Right ventricle myocardium inferior (tissue), 1 donor: Measurements from ENCODE around the gene DCHS2. TPM values are rescaled to one million over a fixed set of nuclear protein-coding genes. Genes with fewer than 3 reads are reported as not detected.

Experiments
- ATAC-seq: fragments of 200-7000 bp; cut with Tn5 transposase; one replicate; pipeline ENCODE4 v1.9.1; 2020; ENCODE audit warnings: mild to moderate bottlenecking, moderate library complexity
- DNase-seq: peaks from one replicate; pipeline ENCODE4 v3.0.0; 2021; ENCODE audit errors: missing footprints
- intact Hi-C: fragments of 100-400 bp; cut with DNase I; formaldehyde crosslinking; loops from one replicate; pipeline ENCODE4 v1.11.0; 2022
- long read RNA-seq: library from polyadenylated mRNA; unstranded; transcript quantifications from one replicate; pipeline ENCODE4 v2.0.0, GENCODE V29; 2021
- total RNA-seq: library from RNA; stranded (reverse); fragmentation: NEBNext Ultra II Directional; extraction: Animal tissue kit (Norgen Biotek cat#: 25700); gene quantifications from one replicate; pipeline ENCODE4 v1.2.1, GENCODE V29; 2021
- donor health status: DM: no; HTN: yes; CAD: no; lungs with severe emphysema.

The DCHS2 gene, protein sequence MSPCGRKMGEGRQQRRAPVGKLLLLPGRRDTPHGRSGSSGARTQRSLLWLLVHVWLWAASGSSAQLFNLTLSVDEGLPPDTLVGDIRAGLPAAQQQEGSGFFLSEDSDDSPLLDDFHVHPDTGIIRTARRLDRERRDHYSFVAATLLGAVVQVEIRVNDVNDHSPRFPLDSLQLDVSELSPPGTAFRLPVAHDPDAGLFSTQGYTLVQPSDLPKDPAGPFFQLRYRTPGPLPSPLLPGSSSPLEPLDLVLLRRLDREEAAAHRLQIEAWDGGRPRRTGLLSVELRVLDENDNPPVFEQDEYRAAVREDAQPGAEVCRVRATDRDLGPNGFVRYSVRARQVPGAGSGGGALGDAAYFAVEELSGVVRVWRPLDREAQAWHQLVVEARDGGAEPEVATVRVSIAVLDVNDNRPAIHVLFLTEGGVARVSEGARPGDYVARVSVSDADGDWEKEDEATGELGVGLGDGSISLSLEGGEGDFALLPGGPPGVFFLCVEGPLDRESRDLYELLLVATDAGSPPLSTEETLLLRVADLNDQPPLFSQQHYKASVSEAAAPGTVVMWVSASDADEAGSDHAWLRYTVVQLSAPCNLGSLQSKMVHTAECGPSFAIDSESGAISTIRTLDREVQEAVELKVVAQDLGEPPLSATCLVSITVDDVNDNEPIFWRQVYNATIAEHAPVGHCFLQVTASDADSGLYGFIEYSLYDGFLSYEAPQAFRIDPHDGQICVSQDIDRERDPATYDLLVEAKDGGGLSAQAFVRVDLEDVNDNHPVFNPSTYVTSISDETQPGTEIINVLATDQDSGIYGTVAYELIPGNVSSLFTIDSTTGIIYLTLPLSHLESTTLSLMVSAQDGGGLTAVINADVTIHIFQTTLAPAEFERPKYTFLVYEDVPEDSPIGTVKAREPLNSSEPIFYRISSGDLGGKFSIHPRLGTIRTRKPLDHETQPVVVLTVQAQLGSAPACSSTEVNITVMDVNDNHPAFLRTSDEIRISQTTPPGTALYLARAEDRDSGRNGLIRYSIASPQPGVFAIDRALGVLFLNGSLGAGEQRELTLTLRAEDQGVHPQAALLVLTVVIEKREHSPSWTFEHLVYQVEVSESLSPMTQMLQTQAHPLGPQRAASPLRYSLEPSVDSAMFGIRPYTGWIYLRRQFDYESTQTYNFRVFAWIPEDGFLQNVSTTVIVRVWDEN (N-terminal part only)
- not detected for total RNA-seq
- long read RNA-seq = 0 reads

DNA sequence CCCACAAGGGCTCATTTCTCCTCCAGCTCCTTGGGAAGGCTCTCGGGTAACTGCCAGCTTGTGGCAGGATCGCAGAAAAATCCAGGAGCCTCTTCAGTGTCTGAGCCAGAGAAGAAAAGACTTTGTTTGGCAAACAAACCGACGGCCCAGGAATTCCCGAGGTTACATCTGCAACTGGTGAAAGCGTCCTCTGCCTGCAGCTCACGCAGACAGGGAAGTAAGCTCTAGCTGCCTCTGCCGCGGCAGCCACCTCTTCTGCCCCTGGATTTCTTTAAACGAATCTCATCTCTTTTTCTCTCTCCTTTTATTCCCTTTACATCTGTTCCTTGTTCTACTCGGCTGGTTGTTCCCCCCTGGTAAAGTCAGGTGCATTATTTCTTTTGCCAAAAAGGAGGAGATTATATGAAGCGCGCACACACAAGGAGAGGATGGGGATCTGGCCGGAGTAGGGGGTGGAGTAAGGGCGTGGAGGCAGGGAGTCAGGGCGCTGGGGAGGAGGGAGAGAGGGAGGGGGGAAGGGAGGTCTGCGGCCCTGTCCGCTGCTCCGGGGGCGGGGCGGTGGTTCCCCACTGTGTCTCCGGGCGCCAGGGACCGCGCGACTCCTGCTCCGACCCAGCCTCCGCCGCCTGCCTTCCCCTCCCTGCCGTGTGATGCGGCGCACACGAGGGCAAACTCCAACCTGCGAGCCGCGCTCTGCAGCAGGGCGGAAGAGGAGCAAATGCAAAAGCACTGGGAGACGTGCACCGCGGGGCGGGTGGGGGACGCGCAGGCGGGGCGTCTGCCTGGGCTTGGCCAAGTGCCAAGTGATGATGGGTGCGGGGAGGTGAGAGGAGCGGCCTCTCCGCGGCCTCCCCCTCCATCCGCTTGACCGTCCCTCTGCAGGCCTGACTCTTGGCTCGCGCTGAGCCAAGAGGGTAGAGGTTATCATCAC is at the start of gene DCHS2:
TSS of gene DCHS2 (minus strand) at position 459 of the 931 bp plus-strand sequence. CDS start at position 15, 444 bp downstream.
- intact Hi-C loops = no loop called here
- DNase-seq (no peak), ATAC-seq (peak; percentile 44)

GRCh38 chr4:154534296-154534695 is 42.7 kb upstream of the DCHS2 start:
- ATAC-seq = no peak
- intact Hi-C loops = no loop called here
- DNase-seq = no peak

DNA sequence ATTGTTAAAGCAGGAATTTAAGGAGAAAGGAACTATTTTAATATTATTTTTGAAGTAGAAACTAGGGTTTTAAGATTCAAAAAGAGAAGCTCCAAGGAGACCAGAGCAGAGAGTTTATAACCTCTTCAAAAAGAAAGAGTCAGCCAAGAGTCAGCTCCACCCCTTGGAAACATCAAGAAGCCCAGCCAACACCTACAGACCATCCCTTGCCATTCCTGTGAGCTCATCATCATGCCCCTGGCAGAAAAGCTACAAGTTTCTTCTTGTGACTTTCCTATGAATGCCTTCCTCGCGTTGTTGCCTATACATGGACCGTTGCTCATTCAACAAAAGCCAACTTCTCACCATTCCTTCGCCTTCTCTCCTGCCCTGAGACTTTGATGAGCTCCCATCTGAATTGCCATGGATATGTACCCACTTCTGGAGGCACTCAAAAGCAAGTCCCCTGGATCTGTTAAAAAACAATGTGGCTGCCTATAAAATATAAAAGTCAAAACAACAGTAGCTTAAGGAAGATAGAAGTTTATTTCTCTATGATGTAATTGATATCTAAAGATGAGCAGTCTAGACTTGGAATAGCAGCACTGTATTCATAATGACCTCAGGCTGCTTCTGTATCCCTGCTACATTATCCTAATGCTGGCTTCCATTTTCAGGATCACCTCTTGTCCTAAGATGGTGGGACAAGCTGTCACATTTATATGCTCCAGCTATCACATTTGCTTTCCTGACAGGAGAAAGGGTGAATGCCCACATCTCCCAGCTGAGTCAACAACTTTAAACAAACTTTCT is 38.3 kb upstream of the DCHS2 start:
- intact Hi-C loops = no loop called here
- ATAC-seq (no peak), DNase-seq (no peak)

DNA sequence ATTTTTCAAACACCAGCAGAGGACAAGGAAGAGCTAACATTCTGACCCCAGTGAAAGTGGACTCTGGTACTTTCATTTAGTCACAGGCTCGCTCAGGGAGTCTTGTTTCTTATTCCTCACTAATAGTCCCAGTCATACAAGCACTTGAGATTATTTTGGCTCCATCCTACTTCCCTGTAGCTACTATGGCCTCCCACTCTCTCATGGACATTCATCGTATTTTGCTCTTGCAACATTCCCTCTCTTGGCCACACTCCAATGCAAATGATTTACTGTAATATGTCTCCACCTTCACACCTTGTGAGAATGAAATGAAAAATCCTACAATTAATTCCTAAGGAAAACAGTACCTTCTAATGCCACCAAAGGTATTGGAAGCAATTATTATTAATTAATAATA is 37.3 kb upstream of the DCHS2 start:
- intact Hi-C loops = no loop called here
- DNase-seq (no peak), ATAC-seq (no peak)

GRCh38 chr4:154527308-154527707 is 35.7 kb upstream of the DCHS2 start:
- ATAC-seq (no peak), DNase-seq (no peak)
- intact Hi-C loops = no loop called here

DNA sequence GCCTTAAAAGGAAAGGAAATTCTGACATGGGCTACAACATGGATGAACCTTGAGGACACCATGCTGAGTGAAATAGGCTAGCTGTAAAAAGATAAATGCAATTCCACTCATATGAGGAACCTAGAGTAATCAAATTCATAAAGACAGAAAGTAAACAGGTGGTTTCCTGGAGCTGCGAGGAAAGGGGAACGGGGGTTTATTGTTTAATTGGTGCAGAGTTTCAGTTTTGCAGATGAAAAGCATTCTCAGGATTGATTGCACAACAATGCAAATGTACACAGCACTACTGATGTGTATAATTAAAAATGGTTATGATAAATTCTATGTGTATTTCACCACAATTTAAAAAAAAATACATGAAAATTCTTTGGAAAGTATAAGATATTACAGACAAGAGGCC is 34.6 kb upstream of the DCHS2 start:
- intact Hi-C loops = no loop called here
- ATAC-seq = no peak
- no peak for DNase-seq

DNA sequence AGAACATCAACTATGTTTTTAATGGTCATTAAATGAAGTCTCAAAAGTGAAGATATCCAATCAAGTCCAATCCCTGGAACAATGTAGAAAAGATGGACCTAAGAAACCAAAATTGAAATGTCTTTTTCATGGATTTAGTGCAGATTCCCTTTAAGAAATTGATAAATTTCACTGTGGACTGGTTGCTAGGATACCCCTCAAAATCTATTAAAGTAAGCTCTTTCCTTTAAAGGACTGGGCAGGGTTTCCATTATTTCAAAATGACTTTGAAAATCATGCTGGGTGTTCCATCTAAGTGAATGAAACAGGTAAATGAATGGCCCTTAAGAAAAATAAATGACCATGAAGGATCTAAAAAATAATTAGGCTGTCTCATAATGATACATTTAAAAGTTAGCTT is 30.0 kb upstream of the DCHS2 start:
- intact Hi-C loops = no loop called here
- DNase-seq (no peak), ATAC-seq (no peak)

DNA sequence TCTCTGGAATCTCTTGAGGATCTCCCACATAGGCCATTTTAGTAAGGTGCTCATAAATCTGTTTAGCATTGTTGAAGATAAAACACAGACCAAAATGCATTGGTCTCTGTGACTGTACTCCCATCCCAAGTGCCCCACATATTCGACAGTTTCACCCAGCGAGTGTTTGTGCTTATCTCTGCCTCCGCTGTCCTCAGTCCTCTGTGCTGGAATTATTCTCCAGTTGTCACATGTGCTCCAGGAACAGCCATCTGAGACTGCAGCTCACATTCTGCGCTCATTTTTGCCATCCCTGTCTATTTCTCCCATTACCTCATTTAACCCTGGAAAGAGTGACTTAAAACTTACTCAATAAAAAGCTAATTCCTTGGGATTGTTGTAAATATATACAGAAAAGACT is 27.6 kb upstream of the DCHS2 start:
- DNase-seq (no peak), ATAC-seq (no peak)
- intact Hi-C loops = no loop called here

DNA sequence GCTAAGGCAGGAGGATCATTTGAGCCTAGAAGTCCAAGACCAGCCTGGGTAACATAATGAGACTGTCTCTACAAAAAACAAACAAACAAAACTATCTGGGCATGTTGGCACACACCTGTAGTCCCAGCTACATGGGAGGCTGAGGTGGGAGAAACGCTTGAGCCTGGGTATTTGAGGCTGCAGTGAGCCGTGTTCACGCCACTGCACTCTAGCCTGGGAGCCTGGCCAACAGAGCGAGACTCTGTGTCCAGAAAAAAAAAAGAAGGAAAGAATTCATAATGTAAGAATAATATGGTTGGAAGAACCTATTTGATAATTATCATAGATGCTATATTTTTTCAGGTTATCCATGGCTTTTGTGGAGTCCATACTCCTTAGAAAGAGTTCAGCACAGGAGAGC is 26.0 kb upstream of the DCHS2 start:
- DNase-seq (no peak), ATAC-seq (no peak)
- intact Hi-C loops = no loop called here

- ATAC-seq (no peak), DNase-seq (no peak)
- intact Hi-C loops = no loop called here
These were observed 24.9 kb upstream of the DCHS2 start for GRCh38 chr4:154516318-154517029.

DNA sequence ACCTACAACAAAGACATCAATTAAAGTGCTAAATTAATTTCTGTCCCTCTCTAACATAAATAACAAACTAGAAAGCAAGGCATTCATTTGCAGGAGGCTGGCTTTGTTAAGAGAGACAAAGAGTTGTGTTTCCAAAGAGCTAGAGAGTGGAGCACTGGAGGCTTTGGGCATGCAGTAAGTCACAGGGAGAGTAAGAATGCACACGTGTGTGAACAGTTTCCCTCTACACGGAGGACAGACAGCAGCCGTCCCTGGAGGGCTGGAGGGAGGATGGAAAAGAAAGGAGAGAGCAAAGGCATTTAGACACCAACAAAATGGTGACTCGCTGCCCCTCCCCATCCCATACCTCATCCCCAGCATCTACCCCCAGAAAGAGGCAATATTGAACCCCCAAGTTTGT is 20.4 kb upstream of the DCHS2 start:
- DNase-seq (no peak), ATAC-seq (no peak)
- intact Hi-C loops = no loop called here

GRCh38 chr4:154511548-154511947 is 19.9 kb upstream of the DCHS2 start:
- ATAC-seq = no peak
- intact Hi-C loops = no loop called here

DNA sequence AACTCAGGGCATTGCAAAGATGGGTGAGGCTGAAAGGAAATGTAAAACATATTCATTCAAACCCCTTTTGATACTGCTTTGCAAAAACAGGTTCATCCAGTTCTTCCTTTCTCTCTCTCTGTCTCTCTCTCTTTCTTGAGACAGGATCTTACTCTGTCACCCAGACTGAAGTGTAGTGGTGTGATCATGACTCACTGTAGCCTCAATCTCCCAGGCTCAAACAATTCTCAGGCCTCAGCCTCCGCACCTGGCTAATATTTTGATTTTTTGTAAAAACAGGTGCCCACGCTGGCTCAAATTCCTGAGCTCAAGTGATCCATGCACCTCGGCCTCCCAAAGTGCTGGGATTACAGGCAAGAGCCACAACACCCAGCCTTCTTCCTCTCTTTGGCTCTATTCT is 15.6 kb upstream of the DCHS2 start:
- DNase-seq (no peak), ATAC-seq (no peak)
- intact Hi-C loops = loop anchor here (5.0 kb wide), 1 partner anchor 110 kb away; no protein-coding TSS in a partner anchor

More at GRCh38 chr4:154511548-154511947, 19.9 kb upstream of the DCHS2 start:
- no peak for DNase-seq

GRCh38 chr4:154506253-154506652 is 14.7 kb upstream of the DCHS2 start:
- intact Hi-C loops = loop anchor here (5.0 kb wide), 1 partner anchor 109 kb away; no protein-coding TSS in a partner anchor
- ATAC-seq = no peak

GRCh38 chr4:154503598-154503997 is 12.0 kb upstream of the DCHS2 start:
- no peak for DNase-seq
- intact Hi-C loops = loop anchor here (5.0 kb wide), 1 partner anchor 716 kb away; the partner anchor contains the start of gene SFRP2

More at GRCh38 chr4:154506253-154506652, 14.7 kb upstream of the DCHS2 start:
- DNase-seq = no peak

DNA sequence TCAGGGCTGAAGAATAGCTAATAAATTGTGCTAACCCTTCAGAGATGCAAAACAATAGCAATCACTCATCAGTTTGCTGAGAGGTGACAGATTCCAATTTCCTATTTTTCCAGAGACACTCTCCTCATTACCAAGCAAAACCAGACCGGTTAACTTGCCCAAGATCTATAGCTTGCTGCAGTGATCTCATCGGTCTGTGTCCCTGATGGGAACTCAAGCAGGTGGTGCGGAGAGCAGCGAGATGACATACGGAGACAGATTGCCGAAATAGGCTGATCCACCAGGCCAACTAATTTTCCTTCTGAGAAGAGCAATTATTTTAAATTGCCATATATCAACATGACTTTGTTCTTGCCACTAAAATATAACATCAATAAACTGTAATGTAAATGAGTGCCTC is 10.5 kb upstream of the DCHS2 start:
- DNase-seq (no peak), ATAC-seq (no peak)
- intact Hi-C loops = loop anchor here (5.0 kb wide), 1 partner anchor 715 kb away; the partner anchor contains the start of gene SFRP2

More at GRCh38 chr4:154503598-154503997, 12.0 kb upstream of the DCHS2 start:
- no peak for ATAC-seq

DNA sequence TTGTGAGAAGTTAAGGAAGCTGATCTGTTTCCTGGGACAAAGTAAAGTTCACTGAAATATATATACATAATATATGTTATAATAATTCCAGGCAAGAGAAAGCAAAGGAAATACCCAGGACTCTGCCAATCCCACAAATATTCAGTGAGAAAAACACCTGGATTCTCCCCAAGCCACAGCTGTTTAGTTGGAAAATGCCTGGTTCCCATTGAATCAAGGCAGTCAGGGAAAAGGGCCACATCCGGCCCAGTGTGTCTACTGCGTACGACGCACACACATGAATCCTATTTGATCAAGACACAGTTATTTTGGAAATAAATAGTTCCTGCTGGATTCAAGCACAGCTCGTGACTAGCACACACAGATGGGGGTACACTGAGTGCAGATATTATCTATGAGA is 6.3 kb upstream of the DCHS2 start:
- intact Hi-C loops = no loop called here
- no peak for ATAC-seq
- DNase-seq = no peak
